GM21390 (cell line): ENCODE results near the gene GPRC5B.

Experiments
- ATAC-seq: cut with Tn5 transposase; IDR thresholded peaks from one replicate; pipeline ENCODE4 v1.9.1; 2021; ENCODE audit not compliant: unreplicated experiment

The GPRC5B gene

DNA sequence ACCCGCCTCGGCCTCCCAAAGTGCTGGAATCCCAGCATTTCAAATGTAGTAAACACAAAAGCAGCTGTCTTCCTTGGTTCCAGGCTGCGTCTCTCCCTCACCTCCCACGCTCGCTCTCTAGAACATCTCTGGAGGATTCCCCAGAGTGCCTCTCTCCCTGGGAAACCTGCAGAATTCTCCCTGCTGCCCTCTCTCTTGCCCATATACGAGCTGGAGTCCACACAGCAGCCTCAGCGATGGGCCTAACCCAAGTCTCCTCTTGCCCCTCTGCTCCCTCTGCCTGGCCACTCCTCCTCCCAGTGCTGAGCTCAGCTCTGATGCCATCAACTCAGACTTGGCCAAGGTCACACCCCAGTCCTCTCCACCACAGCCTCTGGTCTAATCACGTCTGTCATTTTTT is 10.6 kb downstream of the GPRC5B start:
- ATAC-seq: no peak

DNA sequence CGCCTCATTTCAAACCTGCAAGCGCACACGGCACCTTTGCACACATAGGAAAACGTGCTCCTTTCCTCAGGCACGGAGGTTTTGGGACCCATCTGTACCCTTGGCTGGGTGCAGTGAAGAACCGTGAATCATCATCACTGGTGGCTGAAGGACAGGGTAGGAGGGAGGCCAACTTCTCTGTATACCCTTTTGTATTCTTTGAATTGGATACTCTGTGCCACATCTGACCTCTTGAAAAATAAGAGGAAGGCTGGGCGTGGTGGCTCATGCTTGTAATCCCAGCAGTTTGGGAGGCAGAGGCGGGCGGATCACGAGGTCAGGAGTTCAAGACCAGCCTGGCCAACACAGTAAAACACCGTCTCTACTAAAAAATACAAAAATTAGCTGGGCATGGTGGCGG is 11.7 kb downstream of the GPRC5B start:
- no peak for ATAC-seq

DNA sequence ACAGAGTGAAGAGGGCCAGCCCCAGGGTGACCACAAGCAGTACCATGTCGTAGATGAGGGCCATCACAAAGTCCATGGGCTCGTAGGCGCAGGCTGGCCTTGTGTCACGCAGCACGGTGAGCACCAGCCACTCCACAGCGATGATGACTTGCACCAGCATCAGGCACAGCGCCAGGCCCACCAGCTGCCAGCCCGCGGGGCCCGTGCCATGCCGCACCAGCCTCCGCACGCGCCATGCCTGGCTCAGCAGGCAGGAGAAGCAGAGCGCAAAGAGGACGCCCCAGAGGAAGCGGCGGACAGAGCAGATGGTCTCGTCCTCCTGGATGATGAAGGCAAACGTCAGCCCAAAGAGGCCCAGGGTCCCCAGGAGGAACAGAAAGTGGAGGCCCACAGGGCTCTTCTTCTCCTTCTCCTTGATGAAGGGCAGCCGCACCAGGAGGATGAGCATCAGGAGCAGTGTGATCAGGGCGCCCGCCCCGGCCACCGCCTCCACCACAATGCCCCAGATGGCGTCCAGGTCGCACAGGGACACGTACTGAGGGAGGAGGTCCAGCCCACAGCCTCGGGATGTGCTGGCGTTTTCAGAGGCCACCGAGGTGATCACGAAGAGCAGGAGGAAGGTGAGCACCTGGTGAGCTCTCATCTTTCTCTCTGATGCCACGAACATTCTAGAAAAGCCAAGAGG is 12.3 kb downstream of the GPRC5B start:
- no peak for ATAC-seq

DNA sequence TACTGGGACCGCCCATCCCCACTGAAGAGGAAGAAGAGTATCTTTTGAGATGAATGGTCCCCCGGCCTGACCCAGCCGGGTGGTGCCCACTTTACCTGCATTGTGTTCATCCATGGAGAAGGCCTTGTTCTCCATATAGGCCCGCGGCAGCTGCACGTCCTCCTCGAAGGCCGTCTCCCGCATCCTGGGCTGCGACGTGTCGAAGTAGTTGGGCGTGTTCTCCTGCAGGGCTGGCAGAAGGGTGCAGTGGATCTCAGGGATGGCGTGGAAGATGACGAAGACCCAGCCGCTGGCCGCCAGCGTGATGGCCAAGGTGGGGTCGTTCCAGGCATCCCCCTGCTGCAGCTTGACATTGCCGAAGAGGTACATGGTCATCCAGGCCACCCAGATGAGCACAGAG is 12.9 kb downstream of the GPRC5B start:
- ATAC-seq: no peak

DNA sequence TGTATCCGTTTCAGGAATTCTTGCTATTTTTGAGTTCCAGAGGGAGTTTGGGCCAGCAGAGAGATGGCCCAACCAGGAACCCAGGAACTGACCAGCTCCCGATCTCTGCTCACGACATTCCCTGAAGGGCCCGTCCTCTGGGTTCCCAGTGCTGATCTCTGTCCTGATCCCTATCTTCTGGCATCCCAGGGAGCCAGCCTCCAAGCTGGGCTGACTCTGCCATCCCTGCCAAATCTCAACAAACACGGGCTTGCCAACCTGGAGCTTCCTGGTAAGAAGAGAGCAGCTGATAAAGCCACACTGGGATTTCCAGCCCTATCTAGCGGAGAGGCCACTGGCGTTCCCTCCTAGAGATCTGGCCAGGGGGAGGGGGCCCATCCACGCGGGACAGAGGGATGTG is 16.2 kb downstream of the GPRC5B start:
- no peak for ATAC-seq

DNA sequence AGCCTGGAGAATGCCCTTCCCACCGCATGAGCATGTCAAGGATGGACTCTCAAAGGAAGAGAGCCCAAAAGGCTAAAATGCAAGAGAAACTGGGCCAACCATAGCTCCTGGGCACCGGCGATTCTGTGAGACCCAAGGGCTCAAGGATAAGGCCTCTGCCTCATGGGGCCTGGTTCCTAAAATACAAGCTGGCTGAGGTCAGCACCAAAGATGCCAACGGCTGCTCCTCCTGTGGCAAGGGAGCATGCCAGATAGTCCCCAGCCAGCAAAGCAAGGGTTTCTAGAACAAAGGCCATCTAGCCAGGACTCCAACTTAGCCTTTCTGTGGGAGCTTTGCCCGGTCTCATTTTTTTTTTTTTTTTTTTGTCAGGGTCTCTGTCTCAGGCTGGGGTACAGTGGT is 20.1 kb downstream of the GPRC5B start:
- ATAC-seq: no peak

DNA sequence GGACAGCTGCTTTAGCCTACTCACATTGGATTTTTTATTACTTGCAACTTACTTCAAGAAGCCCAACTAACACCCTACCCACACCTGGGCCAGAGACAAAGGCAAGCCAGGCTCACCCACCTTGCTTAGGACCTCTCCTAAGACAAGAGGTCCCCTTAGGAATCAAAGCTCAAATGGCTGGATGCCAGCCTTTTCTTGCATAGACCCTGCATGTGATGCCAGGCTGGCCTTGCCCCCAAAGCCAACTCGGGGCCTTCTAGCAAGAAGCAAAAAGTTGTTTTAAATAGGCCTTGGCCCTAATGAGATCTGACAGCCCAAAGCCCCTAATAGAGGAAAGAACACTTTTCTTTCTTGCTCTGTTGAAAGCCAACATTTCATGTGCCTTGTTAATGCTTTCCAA is 20.7 kb downstream of the GPRC5B start:
- ATAC-seq: no peak

DNA sequence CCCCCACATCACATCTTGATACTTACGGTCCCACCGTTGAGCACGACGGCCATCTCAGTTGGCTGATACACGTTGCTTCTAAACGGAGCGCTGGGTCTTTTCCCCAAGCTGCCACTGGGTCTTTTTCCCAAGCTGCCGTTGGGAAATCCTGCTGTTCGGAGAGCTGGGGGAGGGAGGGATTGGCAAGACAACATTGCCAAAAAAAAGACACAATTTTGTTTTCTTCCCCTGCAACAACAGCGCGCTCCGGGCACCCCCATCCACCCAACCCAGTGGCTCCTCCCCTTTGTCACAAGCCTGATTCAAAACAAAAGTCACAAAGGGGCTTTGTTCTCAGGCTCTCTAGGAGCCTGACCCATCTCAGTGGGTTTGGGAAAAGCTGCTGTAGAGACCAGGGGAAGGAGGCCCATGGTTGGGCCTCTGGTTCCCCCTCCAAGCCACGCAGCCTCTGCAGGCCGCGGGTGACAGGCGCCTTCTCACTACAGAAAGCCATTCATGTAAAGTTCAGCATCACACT is 22.8 kb downstream of the GPRC5B start:
- ATAC-seq: no peak

DNA sequence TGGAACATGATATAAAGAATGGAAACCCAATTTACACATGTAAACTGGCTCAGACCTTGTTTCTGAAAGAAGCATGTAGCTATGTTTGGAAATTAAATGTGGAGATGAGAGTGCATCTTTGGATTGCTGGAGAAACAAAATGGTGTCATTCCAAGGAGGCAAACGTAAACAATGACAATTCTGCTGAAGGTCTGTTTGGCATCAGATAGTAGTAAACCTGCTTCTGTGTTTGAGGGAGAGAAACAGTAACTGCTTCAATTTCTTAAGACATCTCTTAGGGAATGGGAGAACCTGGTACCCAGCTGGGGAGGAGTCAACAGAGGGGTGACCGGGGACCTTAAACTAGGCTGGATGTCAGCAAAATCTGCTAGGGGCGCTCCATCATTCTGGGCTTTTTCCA is 23.5 kb downstream of the GPRC5B start:
- ATAC-seq: no peak

DNA sequence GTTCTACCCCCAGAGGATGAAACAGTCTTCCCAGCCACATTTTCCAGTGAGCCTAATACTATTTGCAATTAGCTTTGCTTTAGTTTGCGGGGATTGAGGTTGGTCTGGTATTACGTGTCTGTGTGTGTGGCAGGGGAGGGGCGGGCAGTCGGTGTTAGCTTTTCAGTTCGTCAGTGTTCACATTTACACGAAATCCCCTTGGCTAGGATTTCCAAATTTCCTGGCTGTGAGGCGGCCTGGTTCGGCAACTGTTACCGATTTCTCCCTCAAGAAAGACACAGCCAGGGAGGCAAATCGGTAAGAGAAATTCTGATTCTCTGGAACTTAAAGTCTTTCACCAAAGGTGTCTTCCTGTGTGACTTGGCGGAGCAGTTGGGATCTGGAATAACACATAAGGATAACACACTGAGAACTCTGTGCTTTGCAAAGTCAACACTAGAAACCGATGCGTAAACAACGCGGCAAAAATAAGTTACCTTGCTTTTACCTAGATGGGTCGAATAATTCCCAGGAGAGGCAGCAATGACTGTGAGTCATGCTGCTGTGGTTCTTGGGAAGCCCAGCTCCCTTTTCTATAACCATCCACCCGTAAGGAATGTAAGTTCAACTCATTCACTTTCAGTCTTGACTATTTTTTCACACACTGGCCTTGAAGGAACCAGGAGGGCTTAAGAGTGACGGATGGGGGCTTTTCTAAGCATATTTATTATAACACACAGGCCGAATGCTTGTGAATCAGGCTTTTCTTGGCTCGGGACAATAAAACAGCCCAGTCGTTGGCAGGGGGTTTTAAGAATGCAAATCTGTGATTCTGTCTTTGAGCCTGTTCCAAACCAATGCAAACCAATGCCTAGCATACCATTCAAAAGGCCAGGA is 24.2 kb downstream of the GPRC5B start:
- no peak for ATAC-seq

DNA sequence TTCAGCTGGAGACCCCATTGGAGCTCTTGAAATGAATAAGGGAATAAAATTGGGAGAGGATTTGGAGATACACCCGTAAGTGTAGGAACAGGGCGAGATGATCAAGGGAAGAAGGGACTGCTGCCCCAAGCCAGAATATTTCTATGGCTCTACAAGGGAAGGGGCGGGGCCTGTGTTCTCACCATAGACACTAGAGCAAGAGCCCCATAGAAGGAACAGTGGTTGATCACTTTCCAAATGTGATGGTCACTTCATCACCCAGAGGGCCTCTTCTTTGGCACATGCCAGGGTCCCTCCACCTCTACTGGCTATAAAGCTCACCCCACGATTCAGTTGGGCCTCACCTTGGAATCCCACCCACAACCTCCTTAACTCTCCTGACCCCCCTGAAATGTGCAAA is 25.0 kb downstream of the GPRC5B start:
- no peak for ATAC-seq

DNA sequence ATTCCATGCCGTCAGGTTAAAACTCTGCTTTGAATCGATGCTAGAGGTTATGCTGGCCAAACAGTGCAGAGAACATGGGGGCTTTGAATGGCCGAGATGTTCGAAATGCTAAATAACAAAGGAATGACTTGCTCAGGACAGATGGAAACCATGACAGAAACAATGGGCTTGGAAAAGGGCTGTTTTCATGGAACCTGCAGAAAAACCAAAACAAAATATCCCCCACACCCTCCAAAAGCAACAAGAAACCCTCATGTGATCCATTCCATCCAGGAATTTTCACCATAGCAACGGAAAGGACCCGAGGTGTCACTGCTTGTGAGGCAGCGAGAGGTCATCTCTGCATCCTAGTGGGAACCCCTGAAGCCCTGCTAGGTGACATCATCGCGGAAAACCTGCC is 25.5 kb downstream of the GPRC5B start:
- no peak for ATAC-seq

DNA sequence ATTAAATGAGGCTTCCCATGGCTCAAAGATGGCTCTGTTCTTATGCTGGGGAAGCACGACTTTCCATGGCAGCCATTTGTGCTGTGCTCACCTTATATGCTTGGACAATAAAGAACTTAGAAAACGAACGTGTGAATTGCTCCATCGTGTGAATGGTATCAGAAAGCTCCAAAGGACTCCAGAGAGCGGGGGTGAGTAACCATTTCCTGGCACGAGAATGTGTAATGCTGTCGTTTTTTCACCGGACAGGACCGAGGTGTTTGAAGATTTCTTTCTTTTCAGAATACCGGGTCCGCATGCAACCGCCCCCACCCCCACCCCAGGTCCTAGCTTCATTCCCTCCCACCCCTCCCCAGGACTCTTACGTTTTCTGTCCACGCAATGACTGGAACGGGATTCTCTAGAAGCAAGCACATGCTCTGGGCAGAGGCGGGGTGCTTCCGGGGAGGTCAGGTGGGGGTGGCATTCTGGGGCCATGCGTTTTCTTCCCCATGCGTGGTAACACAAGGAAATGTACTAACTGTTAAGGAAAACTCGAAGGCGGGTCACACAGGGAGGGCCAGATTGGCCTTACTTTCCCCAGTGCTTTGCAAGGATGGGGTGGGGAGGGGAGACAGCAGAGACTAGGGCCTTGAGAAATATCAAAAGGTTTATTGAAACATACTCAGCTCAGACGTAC is 26.2 kb downstream of the GPRC5B start:
- no peak for ATAC-seq

DNA sequence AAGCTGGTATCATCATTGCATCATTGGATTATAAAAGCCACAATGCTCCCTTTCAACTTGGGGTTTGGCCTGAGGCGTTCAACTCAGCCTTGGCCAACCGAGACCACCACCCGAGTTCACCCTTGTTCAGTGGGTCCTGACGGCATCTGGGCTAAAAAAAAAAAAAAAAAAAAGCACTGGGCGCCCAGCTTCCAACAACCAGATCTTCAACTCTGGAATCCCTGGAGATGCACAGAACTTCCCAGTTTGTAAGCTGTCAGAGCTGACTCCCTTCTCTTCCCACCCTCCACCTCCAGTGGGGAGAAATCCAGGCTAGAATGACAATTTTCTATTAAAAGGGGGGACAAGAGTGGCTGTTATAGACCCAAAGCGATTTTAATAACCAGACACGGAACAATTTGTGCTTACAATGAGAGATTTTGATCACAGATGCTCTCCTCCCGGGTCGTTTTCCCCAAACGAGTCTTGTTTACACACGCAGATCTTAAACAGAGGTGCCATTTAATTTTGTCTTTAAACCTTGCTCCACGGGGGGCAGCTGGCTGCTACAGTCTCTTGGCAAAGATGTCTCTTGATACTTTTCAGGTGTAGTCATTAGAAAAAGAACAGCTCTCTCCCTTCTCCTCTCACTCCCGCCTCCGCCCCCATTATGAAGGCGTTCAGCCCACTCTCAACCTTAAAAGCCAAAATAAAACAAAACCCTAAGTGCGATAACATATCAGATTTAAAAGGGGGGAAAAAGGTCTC is 26.9 kb downstream of the GPRC5B start:
- no peak for ATAC-seq

DNA sequence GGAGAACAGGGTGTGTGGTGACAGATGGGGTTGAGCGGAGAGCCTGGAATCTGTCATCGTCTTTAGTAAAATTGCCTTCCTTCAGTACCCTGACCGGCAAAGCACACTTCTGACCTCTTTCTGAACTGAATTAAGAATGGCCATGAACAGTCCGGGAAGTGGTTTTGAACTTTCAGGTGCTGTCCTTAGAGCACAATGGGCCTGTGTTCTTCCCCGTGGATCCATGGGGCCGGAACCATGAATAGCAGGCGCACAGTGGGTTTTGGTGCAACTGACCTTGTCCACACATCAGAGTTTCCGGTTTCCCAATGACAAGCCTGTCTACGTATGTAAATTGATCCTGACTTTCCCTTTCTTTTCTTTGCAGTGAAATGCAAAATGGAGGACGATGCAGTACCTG is 28.5 kb downstream of the GPRC5B start:
- no peak for ATAC-seq

DNA sequence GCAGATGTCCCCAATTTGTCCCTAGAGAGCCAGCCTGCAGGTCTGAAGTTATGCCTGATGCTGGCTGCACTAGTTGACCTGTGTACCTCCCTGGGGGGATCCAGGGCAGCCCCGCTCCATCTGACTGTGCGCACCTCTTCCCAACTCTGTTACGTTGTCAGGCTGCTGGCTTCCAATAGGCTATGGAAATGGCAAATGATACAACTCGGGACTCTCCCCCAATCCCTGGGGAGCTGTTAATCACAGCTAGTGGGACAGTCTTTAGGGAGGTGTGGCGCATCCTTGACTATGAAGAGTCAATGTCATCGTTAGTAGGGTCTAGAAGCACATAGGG is 30.1 kb downstream of the GPRC5B start:
- no peak for ATAC-seq

DNA sequence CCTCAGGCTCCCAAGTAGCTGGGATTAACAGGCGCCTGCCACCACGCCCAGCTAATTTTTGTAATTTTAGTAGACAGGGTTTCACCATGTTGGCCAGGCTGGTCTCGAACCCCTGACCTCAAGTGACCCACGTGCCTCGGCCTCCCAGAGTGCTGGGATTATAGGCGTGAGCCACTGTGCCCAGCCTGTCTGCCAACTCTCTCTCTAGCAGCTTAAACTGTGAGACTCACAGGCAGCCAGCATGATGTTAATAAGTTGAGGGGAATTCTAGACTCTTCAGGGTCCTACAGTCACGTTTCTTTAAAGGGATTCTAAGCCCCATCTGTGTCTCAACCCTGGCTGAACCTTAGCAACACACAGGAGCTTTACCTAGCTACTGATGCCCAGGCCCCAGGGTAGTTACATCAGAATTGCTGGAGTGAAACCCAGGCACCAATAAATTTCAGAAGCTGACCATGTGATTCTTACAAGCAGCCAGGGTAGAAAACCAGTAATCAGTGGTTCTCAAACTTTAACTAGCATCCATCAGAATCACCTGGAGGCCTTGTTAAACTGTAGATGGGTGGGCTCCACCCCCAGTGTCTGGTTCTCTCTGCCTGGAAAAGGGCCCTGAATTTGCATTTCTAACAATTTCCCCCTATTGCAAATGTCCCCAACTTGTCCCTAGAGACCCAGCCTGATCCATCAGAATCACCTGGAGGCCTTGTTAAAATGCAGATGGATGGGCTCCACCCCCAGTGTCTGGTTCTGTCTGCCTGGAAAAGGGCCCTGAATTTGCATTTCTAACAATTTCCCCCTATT is 30.7 kb downstream of the GPRC5B start:
- no peak for ATAC-seq

DNA sequence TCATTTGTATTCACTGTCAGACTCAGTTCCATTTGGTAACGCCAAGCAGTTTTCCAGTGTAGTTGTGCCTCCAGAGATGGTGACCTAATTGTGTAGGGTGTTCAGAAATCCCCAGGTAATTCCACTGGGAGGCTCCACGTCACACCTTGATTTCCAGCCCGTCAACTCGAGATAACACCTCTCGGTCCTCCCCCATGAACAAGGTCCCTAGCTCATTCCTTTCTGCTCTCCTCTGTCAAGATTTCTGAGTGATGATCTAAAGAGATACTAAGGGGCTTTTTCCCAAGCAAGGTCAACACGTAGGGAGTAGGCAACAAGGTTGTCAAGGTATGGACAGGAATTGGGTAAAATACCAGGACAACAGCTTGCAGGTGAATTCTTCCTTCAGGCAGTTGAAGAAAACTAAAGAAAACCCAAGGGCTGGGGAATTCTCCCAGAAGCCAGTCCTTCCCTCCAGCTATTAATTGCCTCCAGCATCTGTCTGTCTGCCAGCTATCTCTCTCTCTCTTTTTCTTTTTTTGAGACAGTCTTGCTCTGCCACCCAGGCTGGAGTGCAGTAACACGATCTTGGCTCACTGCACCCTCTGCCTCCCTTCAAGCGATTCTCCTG is 31.4 kb downstream of the GPRC5B start:
- no peak for ATAC-seq

DNA sequence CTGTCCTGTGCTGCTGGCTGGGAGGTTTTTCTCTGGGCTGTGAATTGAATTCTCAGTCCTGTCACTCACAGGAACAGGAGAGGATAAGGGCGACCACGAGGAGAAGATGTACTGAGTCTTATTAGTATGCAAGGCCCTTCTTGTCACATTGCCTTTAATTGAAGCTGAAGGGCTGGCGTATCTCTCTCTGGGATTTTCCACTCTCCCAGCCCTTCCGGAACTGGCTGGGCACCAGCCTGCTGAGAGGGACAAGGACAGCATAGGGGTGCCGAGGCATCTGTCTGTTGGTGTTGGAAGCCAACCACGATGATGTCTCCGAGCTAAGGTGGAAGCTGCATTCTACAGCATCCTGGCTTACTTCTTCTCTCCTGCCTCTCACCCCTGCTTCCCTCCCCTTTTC is 33.2 kb downstream of the GPRC5B start:
- no peak for ATAC-seq
